CD4-positive, alpha-beta T cell (primary cell): ENCODE measurements around the gene BCL2. TPM values are rescaled to one million over a fixed set of nuclear protein-coding genes. Genes with fewer than 3 reads are reported as not detected.

ENCODE experiments used
- ATAC-seq: fragments of 200-7000 bp; cut with Tn5 transposase; one replicate; pipeline ENCODE4 v1.10.0; 2022; ENCODE audit warnings: mild to moderate bottlenecking; ENCODE audit not compliant: poor library complexity
- CTCF ChIA-PET: fragments of 350-600 bp; sonication (Branson Sonifier 250); formaldehyde crosslinking; loops from one replicate; lab custom pipeline; 2021; ENCODE audit warnings: antibody characterized with exemption, inconsistent platforms; lab: Charles Lee
- POLR2A ChIA-PET: fragments of 350-600 bp; sonication (Branson Sonifier 250); formaldehyde crosslinking; loops from one replicate; lab custom pipeline; 2021; ENCODE audit warnings: antibody characterized with exemption, inconsistent platforms; lab: Charles Lee
- DNase-seq, 14 experiments: peaks; one replicate each; pipeline ENCODE4 v3.0.0-alpha.2; 2013 to 2020; ENCODE audit warnings: mixed read lengths in 2 of 14
- H3K27ac ChIP-seq, 2 donors: one replicate each; pipeline versions ENCODE4 v1.5.1 to v1.7.0; 2013; ENCODE audit warnings: low read length in 2 of 2, low read depth in 1 of 2, mild to moderate bottlenecking in 1 of 2
- H3K27me3 ChIP-seq, 2 experiments: 1 replicate in 1 of 2; 2 replicates in 1 of 2; pipeline versions ENCODE4 v1.6.1 to v1.7.0; 2013; ENCODE audit warnings: low read length in 2 of 2, control low read depth in 1 of 2, mild to moderate bottlenecking in 1 of 2, moderate library complexity in 1 of 2; ENCODE audit not compliant: insufficient read depth in 2 of 2, control insufficient read depth in 1 of 2
- H3K36me3 ChIP-seq: one replicate; pipeline ENCODE4 v1.6.1; 2013; ENCODE audit warnings: low read length, control low read depth; ENCODE audit not compliant: insufficient read depth
- H3K4me1 ChIP-seq: one replicate; pipeline ENCODE4 v1.6.1; 2013; ENCODE audit warnings: low read length, control low read depth; ENCODE audit not compliant: insufficient read depth
- H3K4me3 ChIP-seq: one replicate; pipeline ENCODE4 v1.5.1; 2013; ENCODE audit warnings: mild to moderate bottlenecking, low read length, moderate library complexity
- H3K9me3 ChIP-seq, 2 experiments: 1 replicate in 1 of 2; 2 replicates in 1 of 2; pipeline versions ENCODE4 v1.6.1 to v1.7.0; 2013; ENCODE audit warnings: low read length in 2 of 2, mild to moderate bottlenecking in 2 of 2, control low read depth in 1 of 2, moderate library complexity in 1 of 2; ENCODE audit not compliant: control insufficient read depth in 1 of 2, insufficient read depth in 1 of 2
- H3K27ac Mint-ChIP-seq: one replicate; pipeline ENCODE4 v1.8.0; 2020; ENCODE audit warnings: mixed read lengths
- H3K27me3 Mint-ChIP-seq: one replicate; pipeline ENCODE4 v1.8.0; 2021; ENCODE audit warnings: mixed read lengths
- H3K36me3 Mint-ChIP-seq: one replicate; pipeline ENCODE4 v1.8.0; 2021; ENCODE audit warnings: low read depth, mixed read lengths
- H3K4me1 Mint-ChIP-seq: one replicate; pipeline ENCODE4 v1.8.0; 2021; ENCODE audit warnings: low read depth, mixed read lengths
- H3K4me3 Mint-ChIP-seq: one replicate; pipeline ENCODE4 v1.8.0; 2020; ENCODE audit warnings: mild to moderate bottlenecking, mixed read lengths
- H3K9me3 Mint-ChIP-seq: one replicate; pipeline ENCODE4 v1.8.0; 2020; ENCODE audit warnings: mixed read lengths
- CTCF ChIP-seq: fragments of 200-600 bp; IDR thresholded peaks from one replicate; pipeline ENCODE4 v1.8.0; 2022; ENCODE audit warnings: antibody characterized with exemption, mild to moderate bottlenecking
- intact Hi-C, 2 experiments: fragments of 100-400 bp; cut with DNase I in 1 of 2; cut with micrococcal nuclease in 1 of 2; formaldehyde crosslinking; loops; one replicate each; pipeline versions ENCODE4 v1.15.1 to v1.9.0; 2023 to 2025; cut with DNase I, micrococcal nuclease
- total RNA-seq, 174 experiments: library from RNA in 2 of 174; stranded (reverse) in 2 of 174; gene quantifications; one replicate each; pipeline ENCODE4 v1.2.3 and lab custom pipeline; 2021 to 2026

The BCL2 gene
- total RNA-seq, 2 experiments from 2014 or later = 40.1 to 40.3 TPM

DNA sequence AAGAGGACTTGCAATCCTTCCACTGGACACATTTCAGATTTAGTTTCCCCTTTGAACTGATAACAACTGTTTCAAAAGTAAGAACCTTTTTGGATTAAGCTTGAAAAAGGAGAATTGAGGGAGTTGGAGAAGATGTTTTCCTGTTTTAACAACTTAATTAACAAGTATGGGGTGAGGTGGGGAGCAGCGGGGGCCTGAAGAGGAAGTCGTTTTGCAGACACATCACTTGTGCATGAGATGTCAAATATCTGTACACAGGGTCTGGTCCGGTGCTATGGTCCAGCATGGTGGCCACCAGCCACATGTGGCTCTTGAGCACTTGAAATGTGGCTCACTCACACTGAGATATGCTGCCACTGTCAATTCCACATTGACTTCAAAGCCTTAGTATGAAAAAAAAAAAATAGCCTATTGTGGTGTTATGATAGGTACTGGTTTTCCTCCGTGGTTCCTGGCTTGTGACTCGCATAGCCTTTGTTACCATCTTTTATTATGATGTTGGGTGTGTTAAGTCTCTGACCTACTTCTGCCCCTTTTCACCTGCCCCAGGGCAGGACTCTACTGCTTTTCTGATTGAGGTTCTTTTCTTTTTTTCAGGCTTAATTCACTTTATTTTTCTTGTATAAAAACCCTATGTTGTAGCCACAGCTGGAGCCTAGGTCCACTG lies 205.5 kb downstream of the BCL2 start:
- H3K9me3 Mint-ChIP-seq = no peaks in the 10 kb centered on the region
- H3K27ac Mint-ChIP-seq = no peak overlapping the region
- TF ChIP-seq CTCF = no peak
- CTCF ChIA-PET = no interaction called here
- Histone ChIP-seq H3K4me3 (no peak overlapping the region), H3K9me3 (peaks cover 5 to 6% of the 10 kb centered on the region in 2 experiments), H3K4me1 (peaks cover 10% of the 10 kb centered on the region), H3K36me3 (no peaks in the 10 kb centered on the region), H3K27ac (no peak overlapping the region), H3K27me3 (no peaks in the 10 kb centered on the region)
- no peak for DNase-seq
- peaks cover 7% of the 10 kb centered on the region for H3K4me1 Mint-ChIP-seq
- H3K4me3 Mint-ChIP-seq = no peak overlapping the region
- POLR2A ChIA-PET = no interaction called here
- intact Hi-C loops = no loop called here
- no peak for ATAC-seq
- H3K36me3 Mint-ChIP-seq = no peaks in the 10 kb centered on the region
- peaks cover 9% of the 10 kb centered on the region for H3K27me3 Mint-ChIP-seq

DNA sequence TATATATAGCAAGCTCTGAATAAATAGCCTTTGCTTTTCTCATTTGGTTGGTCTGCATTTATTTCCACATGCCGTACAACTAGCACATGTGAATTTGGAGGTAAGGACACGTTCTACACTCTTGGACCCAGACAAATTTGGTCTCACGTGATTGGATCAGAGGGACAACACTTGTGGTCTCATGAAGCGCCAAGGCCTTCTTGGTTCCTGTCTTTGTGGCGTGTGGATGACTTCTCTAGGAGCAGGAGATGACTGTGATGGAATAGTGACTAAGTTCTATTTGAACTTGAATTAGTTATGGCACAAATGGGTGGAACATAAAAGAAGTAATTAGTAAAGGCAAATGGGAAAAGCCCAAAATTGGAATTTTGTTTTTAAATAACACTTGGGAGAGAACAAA lies 206.9 kb downstream of the BCL2 start:
- peaks cover 5 to 6% of the 10 kb centered on the region in 2 experiments for H3K9me3 ChIP-seq
- H3K27me3 ChIP-seq = no peaks in the 10 kb centered on the region
- no peak overlapping the region for H3K27ac Mint-ChIP-seq
- H3K36me3 ChIP-seq = no peaks in the 10 kb centered on the region
- POLR2A ChIA-PET = no interaction called here
- CTCF ChIA-PET = no interaction called here
- peaks cover 9% of the 10 kb centered on the region for H3K27me3 Mint-ChIP-seq
- TF ChIP-seq CTCF = no peak
- H3K4me1 ChIP-seq = peaks cover 13% of the 10 kb centered on the region
- intact Hi-C loops = no loop called here
- peaks cover 9% of the 10 kb centered on the region for H3K4me1 Mint-ChIP-seq
- H3K27ac ChIP-seq = no peak overlapping the region
- DNase-seq (no peak), ATAC-seq (no peak)
- no peaks in the 10 kb centered on the region for H3K9me3 Mint-ChIP-seq
- H3K4me3 ChIP-seq = no peak overlapping the region
- no peak overlapping the region for H3K4me3 Mint-ChIP-seq
- H3K36me3 Mint-ChIP-seq = no peaks in the 10 kb centered on the region

DNA sequence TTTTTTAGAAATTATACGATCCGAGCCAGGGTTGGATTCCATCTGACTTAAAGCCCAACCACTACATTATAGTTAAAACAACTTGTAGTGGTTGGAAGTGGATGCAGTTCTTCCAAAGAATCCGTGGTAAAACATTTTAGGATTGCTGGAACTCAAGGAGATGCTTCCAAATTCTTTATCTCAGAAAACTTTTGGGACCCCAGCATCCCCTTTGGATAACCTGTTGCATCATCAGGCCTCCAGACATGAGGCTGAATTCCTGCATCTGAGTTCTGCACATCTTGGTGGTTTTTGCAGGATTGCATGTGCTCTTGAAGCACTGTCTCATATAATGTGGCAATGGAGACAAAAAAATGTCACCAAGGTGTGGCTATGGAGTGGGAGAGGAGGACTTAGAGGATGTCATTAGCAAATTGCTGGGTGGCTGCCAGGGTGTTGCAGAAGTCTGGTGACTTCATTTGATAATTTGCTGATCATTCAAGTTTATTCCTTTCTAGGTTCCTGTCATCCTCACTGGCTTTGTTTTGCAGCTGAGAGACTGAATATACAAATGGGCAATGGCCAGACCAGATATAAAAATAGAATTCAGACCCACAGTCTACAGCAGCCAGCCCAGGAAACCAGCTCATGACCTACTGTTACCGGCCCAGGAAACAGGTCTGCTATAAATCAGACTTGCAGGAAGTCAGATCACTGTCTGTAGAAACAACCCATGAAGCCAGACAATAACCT lies 207.7 kb downstream of the BCL2 start:
- Histone ChIP-seq H3K27ac (no peak overlapping the region), H3K4me1 (peaks cover 16% of the 10 kb centered on the region), H3K27me3 (no peaks in the 10 kb centered on the region), H3K9me3 (peaks cover 5 to 6% of the 10 kb centered on the region in 2 experiments), H3K36me3 (no peaks in the 10 kb centered on the region), H3K4me3 (no peak overlapping the region)
- H3K36me3 Mint-ChIP-seq = no peaks in the 10 kb centered on the region
- H3K27me3 Mint-ChIP-seq = peaks cover 9% of the 10 kb centered on the region
- POLR2A ChIA-PET = no interaction called here
- DNase-seq (no peak), ATAC-seq (no peak)
- peaks cover 18% of the 10 kb centered on the region for H3K4me1 Mint-ChIP-seq
- intact Hi-C loops = no loop called here
- no peaks in the 10 kb centered on the region for H3K9me3 Mint-ChIP-seq
- no peak overlapping the region for H3K4me3 Mint-ChIP-seq
- CTCF ChIA-PET = no interaction called here
- no peak overlapping the region for H3K27ac Mint-ChIP-seq
- TF ChIP-seq CTCF = no peak
